GM19193 (cell line): ENCODE results near the gene OTULIN.

Source experiments
- POLR2A ChIP-seq: IDR thresholded peaks from 4 replicates; pipeline ENCODE4 v1.6.1; 2011; ENCODE audit not compliant: insufficient read depth, insufficient read length; ENCODE audit errors: extremely low read depth

OTULIN gene

GRCh38 chr5:14730881-14731280 is 66.4 kb downstream of the OTULIN start:
- TF ChIP-seq POLR2A = no peak

- no peak for TF ChIP-seq POLR2A
Observed at GRCh38 chr5:14732991-14733390, 68.5 kb downstream of the OTULIN start.

- TF ChIP-seq POLR2A = no peak
Observed at GRCh38 chr5:14733661-14734060, 69.1 kb downstream of the OTULIN start.

GRCh38 chr5:14734396-14734795 is 69.9 kb downstream of the OTULIN start:
- no peak for TF ChIP-seq POLR2A

GRCh38 chr5:14735944-14736343 is 71.4 kb downstream of the OTULIN start:
- no peak for TF ChIP-seq POLR2A

GRCh38 chr5:14737291-14737690 is 72.8 kb downstream of the OTULIN start:
- no peak for TF ChIP-seq POLR2A

- no peak for TF ChIP-seq POLR2A
Observed at GRCh38 chr5:14738050-14738449, 73.5 kb downstream of the OTULIN start.

- TF ChIP-seq POLR2A = no peak
Observed at GRCh38 chr5:14739538-14739937, 75.0 kb downstream of the OTULIN start.

GRCh38 chr5:14739981-14740380 is 75.5 kb downstream of the OTULIN start:
- no peak for TF ChIP-seq POLR2A

- TF ChIP-seq POLR2A = no peak
Observed at GRCh38 chr5:14741131-14741530, 76.6 kb downstream of the OTULIN start.

- no peak for TF ChIP-seq POLR2A
Observed at GRCh38 chr5:14741801-14742440, 77.4 kb downstream of the OTULIN start.

GRCh38 chr5:14742498-14742897 is 78.0 kb downstream of the OTULIN start:
- TF ChIP-seq POLR2A = no peak

GRCh38 chr5:14743601-14744295 is 79.2 kb downstream of the OTULIN start:
- TF ChIP-seq POLR2A = no peak

- TF ChIP-seq POLR2A = no peak
Observed at GRCh38 chr5:14744296-14745187, 80.0 kb downstream of the OTULIN start.

GRCh38 chr5:14745188-14745563 is 80.7 kb downstream of the OTULIN start:
- TF ChIP-seq POLR2A = no peak
